ENCODE results near the gene JAZF1. TPM values are rescaled to one million over a fixed set of nuclear protein-coding genes. Genes with fewer than 3 reads are reported as not detected.

JAZF1 gene
- total RNA-seq, 1 experiment from 2014 or later = 9.1 TPM

DNA sequence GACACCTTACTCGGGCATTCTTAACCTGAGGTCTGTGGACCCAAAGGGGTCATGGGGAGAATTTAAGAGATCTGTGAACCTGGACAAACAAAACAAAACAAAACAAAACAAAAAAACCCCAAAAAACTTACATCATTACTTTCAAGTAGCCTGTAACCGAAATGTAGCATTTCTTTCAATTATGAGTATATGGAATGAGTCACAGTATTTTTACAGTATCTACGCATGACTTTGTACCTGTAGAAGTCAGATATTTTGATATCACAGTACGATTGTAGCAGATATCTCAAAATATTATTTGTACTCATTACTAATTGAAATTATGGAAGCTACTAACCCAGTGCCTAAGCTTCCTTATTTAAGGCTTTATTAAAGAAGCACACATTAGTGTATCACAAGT is 210.2 kb downstream of the JAZF1 start:
- Mint-ChIP-seq H3K4me3 (no peak overlapping the region), H3K27me3 (ENCODE audit: low read depth) (no peaks in the 10 kb centered on the region), H3K4me1 (no peaks in the 10 kb centered on the region), H3K36me3 (ENCODE audit: insufficient read depth in 1 of 3, low read depth in 3 of 3) (no peaks in the 10 kb centered on the region; a peak in 1 of 7 replicates), H3K9me3 (no peaks in the 10 kb centered on the region), H3K27ac (no peak overlapping the region)
- H3K79me2 ChIP-seq (ENCODE audit: insufficient read depth, low read length) = no peaks in the 10 kb centered on the region; the same call in 1 of the 2 replicates
- no peak overlapping the region for H2AFZ ChIP-seq (ENCODE audit: low read length)
- H3K9me3 ChIP-seq (ENCODE audit: control insufficient read depth, low read depth, low read length) = no peaks in the 10 kb centered on the region
- H3K4ac ChIP-seq (ENCODE audit: low read depth, low read length) = no peak overlapping the region
- no peak overlapping the region for H3K56ac ChIP-seq (ENCODE audit: insufficient read length, low read depth, low read length)
- H3K27me3 ChIP-seq (ENCODE audit: insufficient read depth, low read length) = no peaks in the 10 kb centered on the region
- no peaks in the 10 kb centered on the region for H3K79me1 ChIP-seq (ENCODE audit: insufficient read depth, low read depth, low read length, poor library complexity, severe bottlenecking)
- no peak overlapping the region for H3K27ac ChIP-seq (ENCODE audit: insufficient read length, low read depth, low read length)
- H2BK5ac ChIP-seq (ENCODE audit: insufficient read length, low read length) = no peak overlapping the region
- TF ChIP-seq, protein P1, sequence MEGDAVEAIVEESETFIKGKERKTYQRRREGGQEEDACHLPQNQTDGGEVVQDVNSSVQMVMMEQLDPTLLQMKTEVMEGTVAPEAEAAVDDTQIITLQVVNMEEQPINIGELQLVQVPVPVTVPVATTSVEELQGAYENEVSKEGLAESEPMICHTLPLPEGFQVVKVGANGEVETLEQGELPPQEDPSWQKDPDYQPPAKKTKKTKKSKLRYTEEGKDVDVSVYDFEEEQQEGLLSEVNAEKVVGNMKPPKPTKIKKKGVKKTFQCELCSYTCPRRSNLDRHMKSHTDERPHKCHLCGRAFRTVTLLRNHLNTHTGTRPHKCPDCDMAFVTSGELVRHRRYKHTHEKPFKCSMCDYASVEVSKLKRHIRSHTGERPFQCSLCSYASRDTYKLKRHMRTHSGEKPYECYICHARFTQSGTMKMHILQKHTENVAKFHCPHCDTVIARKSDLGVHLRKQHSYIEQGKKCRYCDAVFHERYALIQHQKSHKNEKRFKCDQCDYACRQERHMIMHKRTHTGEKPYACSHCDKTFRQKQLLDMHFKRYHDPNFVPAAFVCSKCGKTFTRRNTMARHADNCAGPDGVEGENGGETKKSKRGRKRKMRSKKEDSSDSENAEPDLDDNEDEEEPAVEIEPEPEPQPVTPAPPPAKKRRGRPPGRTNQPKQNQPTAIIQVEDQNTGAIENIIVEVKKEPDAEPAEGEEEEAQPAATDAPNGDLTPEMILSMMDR (conservative IDR thresholded peaks at IDR 0.05) = no peak
- no peak for DNase-seq
- no peak overlapping the region for H2BK12ac ChIP-seq (ENCODE audit: insufficient read length, low read depth, low read length)
- H4K91ac ChIP-seq (ENCODE audit: insufficient read length, low read depth, low read length) = no peak overlapping the region
- no peak overlapping the region for H3K14ac ChIP-seq (ENCODE audit: insufficient read depth, low read length)
- no peak overlapping the region for H3K18ac ChIP-seq (ENCODE audit: insufficient read length, low read depth, low read length)
- no peak overlapping the region for H4K5ac ChIP-seq (ENCODE audit: insufficient read length, low read depth, low read length)
- H3K4me1 ChIP-seq (ENCODE audit: insufficient read depth, low read length) = no peaks in the 10 kb centered on the region
- H3K23me2 ChIP-seq (ENCODE audit: insufficient read length, low read depth, low read length, poor library complexity, severe bottlenecking) = no peaks in the 10 kb centered on the region
- no CpG with 5 or more reads among the region's 4 CpGs for WGBS (ENCODE audit: extremely low coverage, insufficient read length, low lambda C conversion rate)
- H2BK20ac ChIP-seq (ENCODE audit: low read depth, low read length, poor library complexity, severe bottlenecking) = no peak overlapping the region
- H3K9ac ChIP-seq (ENCODE audit: extremely low read depth, insufficient read length, low read length) = no peak overlapping the region
- H2BK120ac ChIP-seq (ENCODE audit: low read depth, low read length, poor library complexity, severe bottlenecking) = no peak overlapping the region
- H3K23ac ChIP-seq (ENCODE audit: insufficient read length, low read depth, low read length) = no peak overlapping the region
- no peak overlapping the region for H2AK5ac ChIP-seq (ENCODE audit: insufficient read length, low read length)
- H2BK15ac ChIP-seq (ENCODE audit: low read depth, low read length) = no peak overlapping the region
- no peaks in the 10 kb centered on the region for H4K20me1 ChIP-seq (ENCODE audit: control insufficient read depth, insufficient read depth, insufficient read length)
- H3T11ph ChIP-seq (ENCODE audit: low read length) = no peak overlapping the region
- no peak overlapping the region for H4K8ac ChIP-seq (replicated peaks; ENCODE audit: insufficient read length, low read depth, low read length)
- H3K4me2 ChIP-seq (ENCODE audit: insufficient read depth, insufficient read length, low read length) = no peak overlapping the region
